ENCODE measurements around the gene SHISA6.

- no peak for TF ChIP-seq CTCF (IDR thresholded peaks at IDR 0.05)
- no peak for TF ChIP-seq EZH2 (IDR thresholded peaks at IDR 0.05)
Observed at GRCh38 chr17:11550431-11550830, 309.4 kb downstream of the SHISA6 start.
